Gastroesophageal sphincter (tissue), 3 donors: ENCODE data around the gene IGFBP2.

Experiments
- POLR2A ChIP-seq, 2 donors: fragments of 450-650 bp; IDR thresholded peaks; one replicate each; pipeline ENCODE4 v1.6.1; 2017; ENCODE audit warnings: antibody characterized with exemption in 2 of 2, mild to moderate bottlenecking in 2 of 2, moderate library complexity in 1 of 2
- POLR2AphosphoS5 ChIP-seq: sonication (generic); formaldehyde crosslinking; IDR thresholded peaks from one replicate; pipeline ENCODE4 v1.6.1; 2017; ENCODE audit warnings: antibody characterized with exemption
- TF ChIP-seq, protein P1 (sequence below), 4 experiments: fragments of 200-600 bp in 2 of 4; fragments of 450-650 bp in 2 of 4; sonication (generic) in 1 of 4; IDR thresholded peaks; one replicate each; pipeline ENCODE4 v1.5.1; 2017 to 2019; ENCODE audit warnings: antibody characterized with exemption in 4 of 4, mild to moderate bottlenecking in 2 of 4, moderate library complexity in 2 of 4

GRCh38 chr2:216589791-216590190, 43.4 kb upstream of the IGFBP2 start:
- no peak for TF ChIP-seq POLR2AphosphoS5
- TF ChIP-seq, protein P1, sequence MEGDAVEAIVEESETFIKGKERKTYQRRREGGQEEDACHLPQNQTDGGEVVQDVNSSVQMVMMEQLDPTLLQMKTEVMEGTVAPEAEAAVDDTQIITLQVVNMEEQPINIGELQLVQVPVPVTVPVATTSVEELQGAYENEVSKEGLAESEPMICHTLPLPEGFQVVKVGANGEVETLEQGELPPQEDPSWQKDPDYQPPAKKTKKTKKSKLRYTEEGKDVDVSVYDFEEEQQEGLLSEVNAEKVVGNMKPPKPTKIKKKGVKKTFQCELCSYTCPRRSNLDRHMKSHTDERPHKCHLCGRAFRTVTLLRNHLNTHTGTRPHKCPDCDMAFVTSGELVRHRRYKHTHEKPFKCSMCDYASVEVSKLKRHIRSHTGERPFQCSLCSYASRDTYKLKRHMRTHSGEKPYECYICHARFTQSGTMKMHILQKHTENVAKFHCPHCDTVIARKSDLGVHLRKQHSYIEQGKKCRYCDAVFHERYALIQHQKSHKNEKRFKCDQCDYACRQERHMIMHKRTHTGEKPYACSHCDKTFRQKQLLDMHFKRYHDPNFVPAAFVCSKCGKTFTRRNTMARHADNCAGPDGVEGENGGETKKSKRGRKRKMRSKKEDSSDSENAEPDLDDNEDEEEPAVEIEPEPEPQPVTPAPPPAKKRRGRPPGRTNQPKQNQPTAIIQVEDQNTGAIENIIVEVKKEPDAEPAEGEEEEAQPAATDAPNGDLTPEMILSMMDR (IDR thresholded peaks at IDR 0.05): no peak
- TF ChIP-seq POLR2A (IDR thresholded peaks at IDR 0.05): no peak
